Activated T-helper 1 cell treated with anti-CD3 and anti-CD28 coated beads, Interleukin-12 subunit alpha, Interleukin-12 subunit beta, Interleukin-2, Interleukin-4 antibody, amounts not matched to agents 30 ng/mL and 10 ng/mL and 1 ng/mL, durations not matched to agents 14 hours and 24 hours and 36 hours (primary cell): ENCODE data around the gene IRF9. TPM values are rescaled to one million over a fixed set of nuclear protein-coding genes. Genes with fewer than 3 reads are reported as not detected.

ENCODE experiments used
- total RNA-seq: library from RNA; stranded (reverse); gene quantifications from 2 replicates; pipeline ENCODE4 v1.2.3, GENCODE V29; 2022

IRF9 gene
- total RNA-seq, 1 donor from 2014 or later, result 152 TPM

Other genes with a start within 250 kb of the IRF9 start
- gene DHRS4, start 207.5 kb upstream of the IRF9 start, total RNA-seq, result 13.9 and 18.4 TPM in 2 replicates
- 17.9 and 20.9 TPM in 2 replicates for gene DHRS4L2, start 172.3 kb upstream of the IRF9 start, total RNA-seq
- gene CARMIL3, start 109.3 kb upstream of the IRF9 start, total RNA-seq, result 3.0 and 3.4 TPM in 2 replicates
- gene CPNE6, start 89.7 kb upstream of the IRF9 start, total RNA-seq, result not detected in 2 replicates
- 55.0 and 62.8 TPM in 2 replicates for gene PCK2, start 67.0 kb upstream of the IRF9 start, total RNA-seq
- gene DCAF11, start 46.5 kb upstream of the IRF9 start, total RNA-seq, result 69.9 and 71.6 TPM in 2 replicates
- gene NRL, start 46.3 kb upstream of the IRF9 start, total RNA-seq, result 2.1 and 2.7 TPM in 2 replicates
- gene FITM1, start 30.6 kb upstream of the IRF9 start, total RNA-seq, result 0.26 TPM in 1 of 2 replicates, not detected in the other
- 291 and 295 TPM in 2 replicates for gene PSME1, start 25.1 kb upstream of the IRF9 start, total RNA-seq
- 22.9 and 28.3 TPM in 2 replicates for gene EMC9, start 19.7 kb upstream of the IRF9 start, total RNA-seq
- 575 and 588 TPM in 2 replicates for gene PSME2, start 14.7 kb upstream of the IRF9 start, total RNA-seq
- 115 and 129 TPM in 2 replicates for gene RNF31, start 13.8 kb upstream of the IRF9 start, total RNA-seq
- gene REC8, start 10.8 kb downstream of the IRF9 start, total RNA-seq, result 27.8 and 28.9 TPM in 2 replicates
- 106 and 107 TPM in 2 replicates for gene IPO4, start 27.6 kb downstream of the IRF9 start, total RNA-seq
- gene TM9SF1, start 34.2 kb downstream of the IRF9 start, total RNA-seq, result 34.5 and 35.3 TPM in 2 replicates
- 0.42 and 0.49 TPM in 2 replicates for gene TSSK4, start 44.4 kb downstream of the IRF9 start, total RNA-seq
- 86.5 and 95.8 TPM in 2 replicates for gene CHMP4A, start 52.2 kb downstream of the IRF9 start, total RNA-seq
- 11.6 and 12.9 TPM in 2 replicates for gene MDP1, start 54.8 kb downstream of the IRF9 start, total RNA-seq
- 177 and 185 TPM in 2 replicates for gene NEDD8, start 71.1 kb downstream of the IRF9 start, total RNA-seq
- 40.8 and 41.4 TPM in 2 replicates for gene GMPR2, start 71.7 kb downstream of the IRF9 start, total RNA-seq
- 90.9 and 95.9 TPM in 2 replicates for gene TINF2, start 81.4 kb downstream of the IRF9 start, total RNA-seq
- gene TGM1, start 101.9 kb downstream of the IRF9 start, total RNA-seq, result 4.1 and 4.8 TPM in 2 replicates
- gene RABGGTA, start 110.3 kb downstream of the IRF9 start, total RNA-seq, result 52.2 and 54.4 TPM in 2 replicates
- gene DHRS1, start 138.5 kb downstream of the IRF9 start, total RNA-seq, result 7.5 TPM in 2 replicates
- 49.3 and 52.6 TPM in 2 replicates for gene NOP9, start 138.6 kb downstream of the IRF9 start, total RNA-seq
- 18.1 and 18.7 TPM in 2 replicates for gene CIDEB, start 146.7 kb downstream of the IRF9 start, total RNA-seq
- gene LTB4R2, start 148.9 kb downstream of the IRF9 start, total RNA-seq, result 8.9 and 10.3 TPM in 2 replicates
- 10.1 and 11.1 TPM in 2 replicates for gene LTB4R, start 150.2 kb downstream of the IRF9 start, total RNA-seq
- 0.93 and 1.5 TPM in 2 replicates for gene ADCY4, start 173.8 kb downstream of the IRF9 start, total RNA-seq
- 14.3 and 14.5 TPM in 2 replicates for gene RIPK3, start 178.7 kb downstream of the IRF9 start, total RNA-seq
- gene NFATC4, start 206.9 kb downstream of the IRF9 start, total RNA-seq, result not detected in 2 replicates
- gene NYNRIN, start 237.7 kb downstream of the IRF9 start, total RNA-seq, result 0.02 TPM in 1 of 2 replicates, not detected in the other